GM21717 (cell line): ENCODE measurements around the gene PSMD13.
"Not testable (repeated sequence)": the region's sequence is repeated elsewhere in the genome, so short reads cannot be mapped to it uniquely, and the experiment has no call there.

Experiments used
- ATAC-seq: cut with Tn5 transposase; IDR thresholded peaks from one replicate; pipeline ENCODE4 v1.9.1; 2021; ENCODE audit warnings: mild to moderate bottlenecking, moderate library complexity; ENCODE audit not compliant: unreplicated experiment

Gene PSMD13

GRCh38 chr11:216081-216974 is 20.4 kb upstream of the PSMD13 start:
- ATAC-seq: no peak

- no peak for ATAC-seq
Measured at GRCh38 chr11:217704-218103, 19.1 kb upstream of the PSMD13 start.

GRCh38 chr11:218815-219593 is 17.8 kb upstream of the PSMD13 start:
- no peak for ATAC-seq

GRCh38 chr11:220641-221215 is 16.0 kb upstream of the PSMD13 start:
- ATAC-seq: not testable (repeated sequence)

- no peak for ATAC-seq
Measured at GRCh38 chr11:221539-221938, 15.2 kb upstream of the PSMD13 start.

GRCh38 chr11:221998-222789 is 14.6 kb upstream of the PSMD13 start:
- no peak for ATAC-seq

- no peak for ATAC-seq
Measured at GRCh38 chr11:223026-223789, 13.6 kb upstream of the PSMD13 start.

- no peak for ATAC-seq
Measured at GRCh38 chr11:223884-224283, 12.9 kb upstream of the PSMD13 start.

GRCh38 chr11:224424-224823 is 12.4 kb upstream of the PSMD13 start:
- ATAC-seq: no peak

- ATAC-seq: no peak
Measured at GRCh38 chr11:225734-226453, 10.9 kb upstream of the PSMD13 start.

- ATAC-seq: no peak
Measured at GRCh38 chr11:227824-228379, 8.9 kb upstream of the PSMD13 start.

- ATAC-seq: no peak
Measured at GRCh38 chr11:230431-230830, 6.3 kb upstream of the PSMD13 start.

- no peak for ATAC-seq
Measured at GRCh38 chr11:232783-233565, 3.8 kb upstream of the PSMD13 start.

- ATAC-seq: no peak
Measured at GRCh38 chr11:235180-235579, 1.6 kb upstream of the PSMD13 start.

- no peak for ATAC-seq
Measured at GRCh38 chr11:235609-235996, 1.2 kb upstream of the PSMD13 start.

GRCh38 chr11:235997-236773 is 591 bp upstream of the PSMD13 start, which contains the start of gene SIRT3:
TSS of gene SIRT3 (minus strand) at chr11:236342. CDS start at chr11:236328, 14 bp downstream.
- ATAC-seq: peak; percentile 66

GRCh38 chr11:238346-238745 is 1.6 kb downstream of the PSMD13 start:
- ATAC-seq: not testable (repeated sequence)

GRCh38 chr11:240315-240714 is 3.5 kb downstream of the PSMD13 start:
- ATAC-seq: no peak
